WTC11 (cell line): ENCODE results near the gene GALNT18. TPM values are rescaled to one million over a fixed set of nuclear protein-coding genes. Genes with fewer than 3 reads are reported as not detected.

ENCODE experiments used
- ATAC-seq: fragments of 200-7000 bp; cut with Tn5 transposase; 2 replicates; pipeline ENCODE4 v1.10.0; 2021; ENCODE audit warnings: mild to moderate bottlenecking, moderate library complexity
- CTCF ChIA-PET: fragments of 300-600 bp; sonication (Branson Sonifier 250); formaldehyde crosslinking; loops from one replicate; lab custom pipeline; 2021; ENCODE audit warnings: antibody characterized with exemption; lab: Charles Lee
- POLR2A ChIA-PET: fragments of 350-600 bp; sonication (Branson Sonifier 250); formaldehyde crosslinking; loops from one replicate; lab custom pipeline; 2021; ENCODE audit warnings: antibody characterized with exemption; lab: Charles Lee
- DNase-seq: peaks from one replicate; pipeline ENCODE4 v3.0.0; 2021; ENCODE audit warnings: low spot score
- H3K27ac Mint-ChIP-seq: 2 replicates; pipeline ENCODE4 v1.8.0; 2021; ENCODE audit warnings: mixed read lengths
- H3K27me3 Mint-ChIP-seq: 2 replicates; pipeline ENCODE4 v1.8.0; 2021; ENCODE audit warnings: low read depth, mild to moderate bottlenecking, moderate library complexity, mixed read lengths
- H3K36me3 Mint-ChIP-seq: 2 replicates; pipeline ENCODE4 v1.8.0; 2021; ENCODE audit warnings: mixed read lengths
- H3K4me1 Mint-ChIP-seq: 2 replicates; pipeline ENCODE4 v1.8.0; 2022; ENCODE audit warnings: mixed read lengths
- H3K4me3 Mint-ChIP-seq: 2 replicates; pipeline ENCODE4 v1.8.0; 2021; ENCODE audit warnings: mild to moderate bottlenecking, moderate library complexity, mixed read lengths
- H3K9me3 Mint-ChIP-seq: 2 replicates; pipeline ENCODE4 v1.8.0; 2021; ENCODE audit warnings: mixed read lengths
- ATF1 ChIP-seq: sonication (generic); formaldehyde crosslinking; IDR thresholded peaks from 2 replicates; pipeline ENCODE4 v1.8.1; 2023; ENCODE audit warnings: mild to moderate bottlenecking, moderate library complexity, missing genetic modification reagents
- CBFB ChIP-seq: sonication (generic); formaldehyde crosslinking; IDR thresholded peaks from 2 replicates; pipeline ENCODE4 v1.8.1; 2022; ENCODE audit warnings: mild to moderate bottlenecking, low read depth, missing genetic modification reagents
- CDX4 ChIP-seq: fragments of 250-450 bp; sonication (Bioruptor Pico); IDR thresholded peaks from 2 replicates; pipeline ENCODE4 v1.9.0; 2021; ENCODE audit warnings: moderate library complexity, mild to moderate bottlenecking, inconsistent platforms, borderline replicate concordance
- JAZF1 ChIP-seq: fragments of 250-450 bp; sonication (Bioruptor Pico); IDR thresholded peaks from 2 replicates; pipeline ENCODE4 v1.9.0; 2021; ENCODE audit warnings: moderate library complexity, mild to moderate bottlenecking, inconsistent platforms
- MYBL2 ChIP-seq: sonication (generic); formaldehyde crosslinking; IDR thresholded peaks from 2 replicates; pipeline ENCODE4 v1.8.1; 2023; ENCODE audit warnings: mild to moderate bottlenecking, moderate library complexity, missing genetic modification reagents
- PRDM15 ChIP-seq: sonication (generic); formaldehyde crosslinking; IDR thresholded peaks from 2 replicates; pipeline ENCODE4 v1.8.0; 2022; ENCODE audit warnings: missing genetic modification reagents
- STAT6 ChIP-seq: sonication (generic); formaldehyde crosslinking; conservative IDR thresholded peaks from 2 replicates; pipeline ENCODE4 v1.8.1; 2023; ENCODE audit warnings: mild to moderate bottlenecking, low read depth, missing genetic modification reagents, moderate library complexity
- TEAD1 ChIP-seq: sonication (generic); formaldehyde crosslinking; IDR thresholded peaks from 2 replicates; pipeline ENCODE4 v1.8.0; 2022; ENCODE audit warnings: mild to moderate bottlenecking, missing genetic modification reagents
- USF1 ChIP-seq: sonication (generic); formaldehyde crosslinking; IDR thresholded peaks from 2 replicates; pipeline ENCODE4 v1.8.0; 2022; ENCODE audit warnings: mild to moderate bottlenecking, missing genetic modification reagents
- ZNF219 ChIP-seq: sonication (generic); formaldehyde crosslinking; IDR thresholded peaks from 2 replicates; pipeline ENCODE4 v1.8.0; 2023; ENCODE audit warnings: missing genetic modification reagents, mild to moderate bottlenecking, borderline replicate concordance
- ZNF423 ChIP-seq: fragments of 250-450 bp; sonication (Bioruptor Pico); IDR thresholded peaks from 2 replicates; pipeline ENCODE4 v2.1.2; 2022; ENCODE audit warnings: mild to moderate bottlenecking, moderate library complexity
- ZNF425 ChIP-seq: fragments of 250-450 bp; sonication (Bioruptor Pico); conservative IDR thresholded peaks from 2 replicates; pipeline ENCODE4 v1.9.0; 2021; ENCODE audit warnings: mild to moderate bottlenecking
- total RNA-seq: library from RNA; stranded (reverse); gene quantifications from 3 replicates; pipeline ENCODE4 v1.2.3, GENCODE V29; 2021

The GALNT18 gene
- total RNA-seq, 1 experiment from 2014 or later: 5.0 TPM

- TF ChIP-seq ZNF425 (CRISPR knock-in tag) (no peak), USF1 (CRISPR knock-in tag) (no peak), CBFB (CRISPR knock-in tag) (no peak), TEAD1 (CRISPR knock-in tag) (no peak), CDX4 (CRISPR knock-in tag) (no peak), ATF1 (CRISPR knock-in tag) (no peak)
- TF ChIP-seq, all 79 proteins: peak for 0
Measured at GRCh38 chr11:11373934-11374333, 247.9 kb downstream of the GALNT18 start (continued).

GRCh38 chr11:11372461-11372860, 249.3 kb downstream of the GALNT18 start:
- no peaks in the 10 kb centered on the region for H3K36me3 Mint-ChIP-seq
- no peak for ATAC-seq

More at GRCh38 chr11:11372461-11372860, 249.3 kb downstream of the GALNT18 start:
- Mint-ChIP-seq H3K27ac (no peak overlapping the region), H3K4me3 (no peak overlapping the region), H3K4me1 (peaks cover 25% of the 10 kb centered on the region), H3K27me3 (peaks cover 32% of the 10 kb centered on the region; the same call in 1 of the 2 replicates), H3K9me3 (peaks cover 6% of the 10 kb centered on the region)
- no peak for DNase-seq
- TF ChIP-seq MYBL2 (CRISPR knock-in tag): no peak
- TF ChIP-seq ZNF219 (CRISPR knock-in tag): no peak
- no peak for TF ChIP-seq PRDM15
- TF ChIP-seq STAT6 (CRISPR knock-in tag): no peak
- TF ChIP-seq ZNF423 (CRISPR knock-in tag): no peak
- no peak for TF ChIP-seq JAZF1
- ChIA-PET POLR2A (no interaction called here), CTCF (interaction anchor here (1.7 kb wide), 1 partner anchor 439 kb away, joined by 4 read pairs; no protein-coding TSS in a partner anchor)
